HG03342 (cell line): Measurements from ENCODE around the gene ZFP82.

Experiments used
- ATAC-seq: cut with Tn5 transposase; IDR thresholded peaks from one replicate; pipeline ENCODE4 v1.9.1; 2021; ENCODE audit warnings: mild to moderate bottlenecking, moderate library complexity; ENCODE audit not compliant: unreplicated experiment

The ZFP82 gene

GRCh38 chr19:36418287-36419001 is at the start of gene ZFP82:
Gene ZFP82 (minus strand): TSS chr19:36418644. CDS start chr19:36409789, 8,855 bp downstream.
- peak; percentile 76 for ATAC-seq

- ATAC-seq, result no peak
These were observed 41.6 kb upstream of the ZFP82 start for GRCh38 chr19:36460046-36460445.

- no peak for ATAC-seq
These were observed 38.4 kb upstream of the ZFP82 start for GRCh38 chr19:36456831-36457230.

GRCh38 chr19:36449059-36449670 is 30.7 kb upstream of the ZFP82 start:
- ATAC-seq, result no peak

- no peak for ATAC-seq
These were observed 22.9 kb upstream of the ZFP82 start for GRCh38 chr19:36441339-36441738.

- ATAC-seq, result no peak
These were observed 18.1 kb upstream of the ZFP82 start for GRCh38 chr19:36436531-36436930.

- no peak for ATAC-seq
These were observed 5.5 kb upstream of the ZFP82 start for GRCh38 chr19:36423925-36424324.

GRCh38 chr19:36421749-36422481 is 3.5 kb upstream of the ZFP82 start:
- no peak for ATAC-seq

GRCh38 chr19:36420961-36421748 is 2.7 kb upstream of the ZFP82 start:
- ATAC-seq, result no peak

- ATAC-seq, result no peak
These were observed 625 bp downstream of the ZFP82 start for GRCh38 chr19:36417752-36418286.

GRCh38 chr19:36409841-36410240 is 8.6 kb downstream of the ZFP82 start:
- ATAC-seq, result no peak

GRCh38 chr19:36408101-36408500 is 10.3 kb downstream of the ZFP82 start:
- no peak for ATAC-seq

GRCh38 chr19:36404498-36404897 is 13.9 kb downstream of the ZFP82 start:
- ATAC-seq, result no peak

- no peak for ATAC-seq
These were observed 17.0 kb downstream of the ZFP82 start for GRCh38 chr19:36401475-36401874.

GRCh38 chr19:36398571-36398970 is 19.9 kb downstream of the ZFP82 start:
- ATAC-seq, result no peak

GRCh38 chr19:36392916-36393673 is 25.3 kb downstream of the ZFP82 start:
- ATAC-seq, result no peak

- ATAC-seq, result no peak
These were observed 39.0 kb downstream of the ZFP82 start for GRCh38 chr19:36379510-36379819.

- ATAC-seq, result peak; percentile 94
These were observed 39.6 kb downstream of the ZFP82 start, which contains the start of gene ZFP14 for GRCh38 chr19:36378625-36379509. Gene ZFP14 (minus strand): TSS chr19:36379201. CDS start chr19:36367892, 11,309 bp downstream.

- no peak for ATAC-seq
These were observed 40.8 kb downstream of the ZFP82 start for GRCh38 chr19:36377541-36378178.
